Breast epithelium (tissue), 3 donors: ENCODE data around the gene DPP3.

Experiments used
- CTCF ChIP-seq, 3 donors: fragments of 450-650 bp; IDR thresholded peaks; one replicate each; pipeline ENCODE4 v1.5.1; 2016 to 2017; ENCODE audit warnings: antibody characterized with exemption in 3 of 3, mild to moderate bottlenecking in 3 of 3, moderate library complexity in 3 of 3
- POLR2A ChIP-seq: fragments of 450-650 bp; IDR thresholded peaks from one replicate; pipeline ENCODE4 v1.6.1; 2016; ENCODE audit warnings: antibody characterized with exemption, mild to moderate bottlenecking, moderate library complexity

- TF ChIP-seq POLR2A, result no peak
- TF ChIP-seq CTCF (IDR thresholded peaks at IDR 0.05), result no peak
Observed at GRCh38 chr11:66448523-66448922, 31.7 kb upstream of the DPP3 start.
